ENCODE measurements around the gene NOTUM.

The NOTUM gene

GRCh38 chr17:81934850-81935708, 25.9 kb downstream of the NOTUM start:
- DNase-seq: no peak

GRCh38 chr17:81934098-81934757, 26.8 kb downstream of the NOTUM start:
- no peak for DNase-seq

- DNase-seq: no peak
These were observed 27.7 kb downstream of the NOTUM start for GRCh38 chr17:81933178-81933699.

DNA sequence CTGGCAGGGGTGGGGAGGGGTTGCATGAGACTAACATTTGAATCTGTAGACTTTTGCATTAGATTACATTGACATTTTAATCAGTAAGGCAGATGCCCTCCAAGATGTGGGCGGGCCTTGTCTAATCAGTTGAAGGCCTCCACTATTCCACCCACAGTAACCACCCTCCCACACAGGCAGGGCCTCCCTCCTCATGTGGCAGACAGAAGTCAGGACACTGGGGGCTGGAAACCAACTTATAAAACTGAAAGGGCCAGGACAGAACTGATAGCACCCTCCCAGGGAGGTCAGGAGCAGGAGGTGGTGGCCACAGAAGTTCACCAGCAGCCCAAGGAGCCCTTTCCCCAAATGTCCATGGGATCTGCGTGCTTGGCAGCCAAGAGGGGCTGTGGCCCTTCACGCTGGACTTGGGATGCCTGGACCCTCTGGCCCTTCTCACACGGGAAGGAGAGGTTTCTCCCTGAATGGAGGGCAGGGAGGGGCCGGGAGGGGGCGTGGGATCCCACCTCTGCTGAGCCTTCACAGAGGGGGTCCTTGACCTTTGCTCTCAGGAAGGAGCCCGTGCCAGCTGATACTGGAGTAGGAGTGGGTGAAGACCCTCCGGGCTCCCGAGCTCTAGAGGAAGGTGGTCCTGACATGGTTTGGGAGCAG, 28.5 kb downstream of the NOTUM start:
- DNase-seq: no peak

DNA sequence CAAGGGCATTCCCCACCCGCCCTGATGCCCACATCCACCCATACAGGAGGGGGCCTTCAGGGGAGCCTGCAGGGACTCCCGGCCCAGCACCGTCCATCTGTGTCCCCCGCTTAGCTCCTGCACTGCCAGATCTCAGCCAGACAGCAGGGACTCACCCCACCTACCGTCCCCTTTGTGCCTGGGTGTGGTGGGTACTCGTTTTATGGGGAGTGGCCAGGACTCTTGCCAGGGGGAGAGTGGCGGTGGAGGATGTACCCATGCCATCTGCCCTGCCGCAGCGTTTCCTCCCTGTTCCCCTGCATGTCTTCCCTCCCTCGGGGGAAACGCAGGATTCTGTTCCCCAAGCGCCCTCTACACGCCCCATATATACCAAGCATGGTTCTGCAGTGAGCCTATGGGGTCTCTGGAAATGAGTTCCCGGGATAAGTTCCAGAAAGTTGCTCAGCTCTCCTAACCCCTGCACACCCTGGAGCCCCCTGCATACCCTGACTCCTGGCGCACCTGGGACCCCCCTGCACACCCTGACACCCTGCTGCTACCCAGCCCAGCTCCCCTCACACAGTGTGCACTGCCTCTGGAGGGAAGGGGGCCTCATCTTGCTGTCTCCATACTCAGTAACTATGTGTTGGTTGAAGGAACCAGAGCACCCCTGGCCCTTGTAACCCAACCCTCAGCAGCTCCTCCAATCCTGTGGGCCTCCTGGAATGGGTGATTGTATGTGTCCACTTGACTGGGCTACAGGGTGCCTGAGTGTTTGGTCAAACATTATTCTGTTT, 29.2 kb downstream of the NOTUM start:
- no peak for DNase-seq

DNA sequence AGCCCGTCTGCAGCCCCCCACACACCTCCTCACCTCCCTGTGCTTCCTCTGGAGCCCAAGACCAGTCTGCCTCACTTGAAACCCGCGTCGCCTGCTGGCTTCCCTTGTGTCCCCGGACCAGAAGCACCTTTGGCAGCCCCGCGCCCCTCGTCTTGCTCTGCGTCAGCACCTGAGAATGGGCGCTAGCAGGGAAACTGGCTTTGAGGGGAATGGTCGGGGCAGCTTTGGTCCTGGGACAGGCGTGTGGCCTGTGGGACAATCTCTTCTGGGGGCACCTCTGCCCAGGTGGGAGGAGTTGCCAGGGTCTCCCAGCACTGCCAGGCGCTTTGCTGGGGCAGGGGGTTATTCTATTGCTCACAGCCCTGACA, 29.8 kb downstream of the NOTUM start:
- no peak for DNase-seq

DNA sequence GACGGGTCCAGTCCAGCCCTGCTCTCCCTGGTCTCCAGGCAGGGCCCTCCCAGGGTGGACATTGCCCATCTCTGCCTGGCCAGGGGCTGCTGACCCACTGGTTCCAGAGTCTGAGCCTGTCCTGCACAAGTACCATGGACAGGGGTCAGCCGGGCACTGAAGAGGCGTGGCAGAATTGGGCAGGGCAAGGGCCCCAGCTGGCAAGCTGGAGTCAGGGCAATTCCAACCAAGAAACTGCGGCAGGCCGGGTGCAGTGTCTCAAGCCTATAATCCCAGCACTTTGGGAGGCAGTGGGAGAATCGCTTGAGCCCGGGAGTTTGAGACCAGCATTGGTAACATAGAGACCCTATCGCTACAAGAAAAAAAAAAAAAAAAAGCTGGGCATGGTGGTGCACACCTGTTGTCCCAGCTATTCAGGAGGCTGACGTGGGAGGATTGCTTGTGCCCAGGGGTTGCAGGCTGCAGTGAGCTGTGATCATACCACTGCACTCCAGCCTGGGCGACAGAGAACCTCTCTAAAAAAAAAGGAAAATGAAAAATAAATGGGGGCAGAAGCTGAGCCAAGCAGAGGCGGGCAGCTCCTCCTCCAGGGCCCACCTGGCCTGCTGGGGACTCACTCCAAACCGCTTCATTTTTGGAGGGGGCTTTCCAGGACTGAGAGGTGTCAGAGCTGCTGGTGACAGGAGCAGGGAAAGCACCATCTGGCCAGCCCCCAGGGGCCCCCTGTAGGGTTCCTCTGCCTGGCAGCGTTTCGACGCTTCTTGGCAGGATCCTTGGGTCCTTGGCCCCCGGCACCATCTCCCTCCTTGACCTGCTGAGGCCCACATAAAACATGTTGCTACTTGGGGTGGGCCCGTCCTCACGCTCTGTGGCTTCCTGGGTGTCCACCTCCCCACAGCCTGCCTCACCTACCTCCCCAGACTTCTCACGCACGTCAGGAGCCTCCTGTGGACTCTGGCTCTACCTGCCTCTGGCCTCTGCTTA, 30.6 kb downstream of the NOTUM start:
- no peak for DNase-seq

DNA sequence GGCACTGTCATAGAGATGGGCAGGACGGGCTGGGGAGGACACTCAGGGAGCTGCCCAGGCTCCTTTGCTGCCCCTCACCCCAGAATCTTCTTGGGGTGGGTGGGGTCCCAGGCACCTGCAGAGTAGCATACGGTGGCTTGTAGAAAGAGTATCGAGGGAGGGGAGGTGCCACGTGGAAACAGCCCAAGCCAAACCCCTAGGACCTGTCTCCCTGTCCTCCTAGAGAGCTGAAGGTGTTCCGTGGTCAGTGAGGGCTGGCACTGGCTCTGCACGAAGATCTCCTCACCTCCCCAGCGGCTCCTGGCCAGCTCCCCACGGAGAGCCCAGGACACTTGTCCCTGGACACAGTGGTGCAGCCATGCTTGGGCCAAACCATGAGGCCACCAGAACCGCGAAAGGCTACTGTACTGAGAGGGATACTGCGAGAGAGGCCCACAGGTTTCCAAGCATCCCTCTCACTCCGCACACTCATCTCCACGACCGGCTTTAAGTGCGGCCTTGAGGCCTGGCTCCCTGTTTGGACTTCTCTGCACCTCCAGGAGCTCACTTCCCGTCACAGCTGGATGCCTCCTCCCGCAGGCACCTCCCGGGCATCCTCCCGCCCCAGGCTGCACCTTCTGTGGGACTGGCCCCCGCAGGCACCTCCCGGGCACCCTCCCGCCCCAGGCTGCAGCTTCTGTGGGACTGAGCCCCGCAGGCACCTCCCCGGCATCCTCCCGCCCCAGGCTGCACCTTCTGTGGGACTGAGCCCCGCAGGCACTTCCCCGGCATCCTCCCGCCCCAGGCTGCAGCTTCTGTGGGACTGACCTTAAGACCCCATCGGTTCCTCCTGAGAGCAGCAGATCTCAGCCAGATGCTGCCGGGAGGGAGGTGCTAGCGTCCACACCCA, 31.5 kb downstream of the NOTUM start:
- DNase-seq: no peak

DNA sequence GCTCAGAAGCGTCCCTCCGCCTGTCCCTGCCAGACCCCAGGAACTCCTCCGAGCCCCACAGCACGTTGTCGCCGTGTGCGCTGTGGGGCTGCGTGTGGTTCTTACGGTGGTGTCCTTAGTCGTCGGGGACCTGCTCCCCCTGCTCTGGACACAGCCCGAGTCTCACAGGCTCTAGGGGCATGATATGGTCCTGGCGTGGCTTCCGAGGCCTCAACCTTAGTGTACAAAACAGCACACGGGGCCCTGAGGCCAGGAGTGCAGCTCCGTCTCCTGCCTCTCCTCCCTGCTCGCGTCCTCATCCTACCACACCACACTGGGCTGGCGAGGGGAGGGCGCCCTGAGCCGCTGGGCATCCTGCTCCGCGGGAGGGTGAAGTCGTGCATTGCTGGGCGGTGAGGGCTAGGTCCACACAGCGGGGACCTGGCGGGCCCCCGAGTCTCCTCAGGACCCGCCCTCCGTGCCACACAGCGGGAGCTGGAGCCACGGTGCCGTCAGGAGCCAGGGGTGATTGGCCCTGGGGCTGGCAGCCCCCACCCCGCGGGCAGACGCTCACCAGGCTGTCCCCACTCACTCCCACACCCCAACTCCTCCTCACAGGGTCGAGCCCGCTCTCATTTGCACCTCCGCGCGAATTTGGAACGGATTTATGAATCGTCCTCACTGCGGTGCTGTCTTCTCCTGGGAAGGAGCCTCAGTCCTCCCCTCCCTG, 32.3 kb downstream of the NOTUM start:
- no peak for DNase-seq

DNA sequence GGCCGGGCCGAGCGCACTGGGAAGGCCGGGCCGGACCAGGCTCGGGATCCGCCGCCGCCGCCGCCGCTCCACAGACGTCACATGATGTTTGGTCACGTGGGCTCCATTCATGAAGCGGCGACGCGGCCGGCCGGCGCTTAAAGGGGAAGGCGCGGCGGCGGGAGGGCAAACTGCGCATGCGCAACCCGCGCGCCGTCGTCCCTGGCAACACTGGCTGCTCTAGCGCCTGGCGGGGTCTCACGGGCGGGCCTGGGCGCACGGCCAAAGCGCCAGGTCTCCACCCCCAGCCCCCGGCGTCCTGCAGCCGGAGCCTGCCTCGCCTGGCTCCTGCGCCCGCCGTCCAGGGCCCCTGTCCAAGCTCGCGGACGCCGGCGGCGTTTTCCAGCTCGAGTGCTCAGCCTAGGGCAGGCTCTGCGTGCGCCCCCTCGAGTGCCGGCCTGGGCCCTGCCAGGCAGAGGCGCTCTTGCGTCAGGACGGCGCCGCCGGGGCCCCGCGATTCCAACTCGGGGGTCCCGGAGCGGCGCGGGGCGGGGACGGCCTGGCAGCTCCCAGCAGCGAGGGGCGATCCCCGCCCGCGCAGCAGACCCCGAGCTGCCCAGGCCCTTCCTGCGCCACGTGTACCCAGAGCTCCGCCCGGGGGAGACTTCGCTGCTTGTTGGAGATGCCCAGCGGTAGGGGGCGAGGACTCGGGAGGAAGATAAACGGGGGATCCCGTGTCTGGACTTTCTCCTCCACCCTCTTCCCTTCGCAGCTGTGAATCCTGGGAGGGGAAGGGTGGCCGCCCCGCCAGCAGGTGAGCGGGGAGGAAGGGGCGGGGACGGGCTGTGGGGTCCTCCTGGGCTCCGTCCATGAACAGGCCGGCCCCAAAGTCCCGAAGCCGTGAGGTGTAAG, 33.1 kb downstream of the NOTUM start, which contains the start of gene MAFG:
Gene MAFG (minus strand): TSS at position 83 of the 891 bp plus-strand sequence. CDS start 4,550 bp downstream, outside the sequence.
- DNase-seq: peak; percentile 98

DNA sequence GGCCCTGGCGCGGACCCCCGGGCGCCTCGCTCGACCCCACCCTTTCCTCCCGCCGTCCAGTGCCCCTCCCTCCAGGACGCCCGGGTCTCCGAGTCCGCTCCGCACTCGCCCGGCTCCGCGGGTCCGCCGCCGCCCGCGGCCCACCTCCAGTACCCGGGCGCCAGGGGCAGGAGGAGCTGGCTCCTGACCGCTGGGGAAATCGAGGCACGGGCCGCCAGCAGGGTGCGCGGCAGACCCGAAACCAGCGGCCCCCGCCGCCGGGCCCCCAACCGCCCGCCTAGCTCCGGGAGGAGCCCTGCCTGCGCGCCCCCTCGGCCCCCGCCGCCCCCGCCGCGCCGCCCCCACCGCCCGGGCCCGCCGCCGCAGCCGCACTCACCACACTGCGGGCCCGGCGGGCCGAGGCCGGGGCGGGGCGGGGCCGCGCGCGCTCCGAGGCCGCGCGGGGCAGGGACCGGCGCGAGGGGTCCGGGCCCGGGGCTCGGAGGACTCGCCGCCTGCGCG, 33.8 kb downstream of the NOTUM start:
- no peak for DNase-seq

GRCh38 chr17:81926451-81927151, 34.4 kb downstream of the NOTUM start:
- DNase-seq: peak; percentile 59

DNA sequence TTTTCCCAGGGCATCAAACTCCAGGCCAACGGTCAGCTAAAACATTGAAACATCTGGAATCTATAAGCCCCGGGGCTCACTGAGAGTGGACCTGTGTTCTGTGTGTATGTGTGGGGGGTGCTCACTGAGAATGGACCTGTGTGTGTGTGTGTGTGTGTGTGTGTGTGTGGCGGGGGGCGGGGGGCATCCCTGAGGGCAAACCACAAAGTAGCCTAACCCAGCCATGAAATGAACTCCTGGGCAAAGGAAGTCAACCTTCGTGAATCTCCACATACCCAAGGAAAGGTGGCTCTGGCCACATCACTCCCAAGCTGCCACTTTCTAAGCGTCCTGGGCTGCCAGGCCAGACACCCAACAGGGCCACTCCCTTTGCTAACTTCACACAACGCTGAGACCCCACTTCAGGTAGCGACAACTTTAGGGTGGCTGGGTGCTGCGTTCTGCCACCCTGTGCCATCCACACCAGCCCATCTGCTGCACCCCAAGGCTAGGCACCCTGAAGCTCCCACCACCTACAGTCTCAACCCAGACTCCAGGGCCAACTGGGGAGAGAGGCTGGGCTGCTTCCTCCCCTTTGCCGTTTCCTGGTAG, 35.0 kb downstream of the NOTUM start:
- no peak for DNase-seq

- DNase-seq: no peak
These were observed 36.1 kb downstream of the NOTUM start for GRCh38 chr17:81924557-81925532.

GRCh38 chr17:81923302-81924260, 37.4 kb downstream of the NOTUM start:
- no peak for DNase-seq
